Coronary artery (tissue), 2 donors: Measurements from ENCODE around the gene DAB1.

Source experiments
- DNase-seq: peaks from one replicate; pipeline ENCODE4 v3.0.0-alpha.2; 2017; ENCODE audit warnings: low spot score
- H3K27ac ChIP-seq, 2 donors: fragments of 200-600 bp; sonication (generic); one replicate each; pipeline ENCODE4 v1.5.1; 2016 to 2019
- H3K4me3 ChIP-seq: fragments of 200-600 bp; sonication (generic); 2 replicates; pipeline ENCODE4 v1.5.1; 2016; ENCODE audit warnings: mild to moderate bottlenecking, moderate library complexity
- TF ChIP-seq, protein P1 (sequence below): fragments of 200-600 bp; sonication (generic); IDR thresholded peaks from one replicate; pipeline ENCODE4 v1.5.1; 2019; ENCODE audit warnings: antibody characterized with exemption

Gene DAB1

DNA sequence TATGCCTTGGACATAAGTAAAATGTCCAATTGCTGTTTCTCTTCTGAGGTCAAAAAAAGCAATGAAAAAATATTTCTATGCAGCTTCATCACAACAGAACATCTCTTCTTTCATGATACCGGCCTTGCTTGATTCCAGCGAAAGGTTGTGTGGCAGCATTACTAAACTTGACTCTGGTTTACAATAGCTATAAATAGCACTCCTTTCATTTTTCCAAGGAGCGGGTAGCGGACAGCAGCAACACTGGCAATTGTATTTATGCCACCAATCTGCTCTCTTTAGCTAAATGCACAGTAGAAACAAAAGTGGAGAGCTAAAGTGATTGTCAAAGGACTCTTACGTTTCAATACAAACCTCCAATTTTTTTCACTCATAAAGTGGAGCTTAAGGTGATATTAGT is 7.5 kb upstream of the DAB1 start:
- Histone ChIP-seq H3K27ac (no peak overlapping the region), H3K4me3 (peak overlapping the region; percentile 30)
- TF ChIP-seq, protein P1, sequence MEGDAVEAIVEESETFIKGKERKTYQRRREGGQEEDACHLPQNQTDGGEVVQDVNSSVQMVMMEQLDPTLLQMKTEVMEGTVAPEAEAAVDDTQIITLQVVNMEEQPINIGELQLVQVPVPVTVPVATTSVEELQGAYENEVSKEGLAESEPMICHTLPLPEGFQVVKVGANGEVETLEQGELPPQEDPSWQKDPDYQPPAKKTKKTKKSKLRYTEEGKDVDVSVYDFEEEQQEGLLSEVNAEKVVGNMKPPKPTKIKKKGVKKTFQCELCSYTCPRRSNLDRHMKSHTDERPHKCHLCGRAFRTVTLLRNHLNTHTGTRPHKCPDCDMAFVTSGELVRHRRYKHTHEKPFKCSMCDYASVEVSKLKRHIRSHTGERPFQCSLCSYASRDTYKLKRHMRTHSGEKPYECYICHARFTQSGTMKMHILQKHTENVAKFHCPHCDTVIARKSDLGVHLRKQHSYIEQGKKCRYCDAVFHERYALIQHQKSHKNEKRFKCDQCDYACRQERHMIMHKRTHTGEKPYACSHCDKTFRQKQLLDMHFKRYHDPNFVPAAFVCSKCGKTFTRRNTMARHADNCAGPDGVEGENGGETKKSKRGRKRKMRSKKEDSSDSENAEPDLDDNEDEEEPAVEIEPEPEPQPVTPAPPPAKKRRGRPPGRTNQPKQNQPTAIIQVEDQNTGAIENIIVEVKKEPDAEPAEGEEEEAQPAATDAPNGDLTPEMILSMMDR: no peak
- DNase-seq: no peak

DNA sequence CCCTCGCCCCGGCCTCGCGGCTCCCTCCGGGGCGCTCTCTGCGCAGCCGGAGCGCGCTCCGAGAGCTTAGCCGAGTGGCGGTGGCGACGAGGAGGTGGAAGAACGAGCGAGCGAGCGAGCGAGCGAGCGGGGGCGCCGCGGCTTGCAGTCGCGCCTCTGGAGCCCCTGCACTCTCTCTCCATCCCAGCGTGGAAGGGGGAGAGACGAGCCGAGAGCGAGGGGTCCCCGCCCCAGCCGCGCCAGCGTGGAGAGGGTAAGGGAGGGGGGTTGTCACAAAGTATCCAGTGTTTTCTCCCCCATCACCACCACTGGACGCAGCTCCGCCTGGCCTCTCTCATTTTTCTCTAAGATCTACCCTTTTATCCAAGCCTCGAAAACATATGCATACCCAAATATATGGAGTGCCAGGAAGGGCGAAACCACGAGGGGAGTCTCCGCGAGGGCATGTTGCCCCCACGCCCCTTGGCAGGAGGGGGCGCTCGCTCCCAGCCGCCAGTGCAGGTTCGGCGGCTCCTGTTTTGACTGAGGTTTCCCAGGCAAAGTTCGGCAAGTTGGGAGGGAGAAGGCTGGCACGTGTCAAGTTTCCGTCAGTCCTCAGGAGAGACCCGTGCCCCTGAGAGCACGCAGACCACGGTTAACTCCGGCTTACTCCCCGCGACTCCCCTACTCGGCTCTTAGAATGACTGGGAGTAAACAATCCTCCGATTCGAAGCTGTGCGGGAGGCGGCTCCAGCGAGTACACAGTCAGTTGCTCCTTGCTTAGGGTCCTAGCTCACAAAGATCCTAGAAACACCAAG is 569 bp upstream of the DAB1 start:
- peak overlapping the region in 1 of 2 donors; percentile 58 for H3K27ac ChIP-seq
- no peak for DNase-seq

DNA sequence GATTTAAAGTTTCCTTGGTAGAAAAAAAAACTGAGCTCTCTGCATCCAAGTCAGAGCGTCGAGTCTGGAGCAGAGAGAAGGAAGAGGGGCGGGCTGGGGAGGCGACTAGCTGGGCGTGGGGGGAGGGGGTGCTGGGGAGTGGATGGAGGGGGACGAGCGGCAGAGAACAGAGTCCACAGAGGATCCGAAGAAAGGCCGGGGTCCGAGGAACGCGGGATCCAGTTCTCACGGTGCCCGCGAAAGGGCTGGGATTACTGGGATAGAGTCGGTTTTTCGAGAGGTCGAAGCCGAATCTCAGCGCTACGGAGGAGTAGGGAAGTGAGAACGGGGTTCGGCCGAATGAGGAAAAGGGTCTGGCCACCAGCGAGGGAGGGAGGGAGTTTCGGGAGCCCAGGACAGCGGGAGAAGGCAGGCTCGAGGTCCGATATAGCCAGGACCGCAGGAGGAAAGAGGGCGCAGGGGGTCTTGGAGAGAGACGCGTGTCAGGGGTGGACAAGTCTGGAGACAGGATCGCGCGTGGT is 665 bp downstream of the DAB1 start:
- Histone ChIP-seq H3K27ac (peak overlapping the region in 1 of 2 donors; percentile 58), H3K4me3 (peak overlapping the region; percentile 67)
- TF ChIP-seq, protein P1: no peak
- DNase-seq: no peak

More for the DNA sequence above, 569 bp upstream of the DAB1 start:
- H3K4me3 ChIP-seq: peak overlapping the region; percentile 67
- TF ChIP-seq, protein P1: no peak

DNA sequence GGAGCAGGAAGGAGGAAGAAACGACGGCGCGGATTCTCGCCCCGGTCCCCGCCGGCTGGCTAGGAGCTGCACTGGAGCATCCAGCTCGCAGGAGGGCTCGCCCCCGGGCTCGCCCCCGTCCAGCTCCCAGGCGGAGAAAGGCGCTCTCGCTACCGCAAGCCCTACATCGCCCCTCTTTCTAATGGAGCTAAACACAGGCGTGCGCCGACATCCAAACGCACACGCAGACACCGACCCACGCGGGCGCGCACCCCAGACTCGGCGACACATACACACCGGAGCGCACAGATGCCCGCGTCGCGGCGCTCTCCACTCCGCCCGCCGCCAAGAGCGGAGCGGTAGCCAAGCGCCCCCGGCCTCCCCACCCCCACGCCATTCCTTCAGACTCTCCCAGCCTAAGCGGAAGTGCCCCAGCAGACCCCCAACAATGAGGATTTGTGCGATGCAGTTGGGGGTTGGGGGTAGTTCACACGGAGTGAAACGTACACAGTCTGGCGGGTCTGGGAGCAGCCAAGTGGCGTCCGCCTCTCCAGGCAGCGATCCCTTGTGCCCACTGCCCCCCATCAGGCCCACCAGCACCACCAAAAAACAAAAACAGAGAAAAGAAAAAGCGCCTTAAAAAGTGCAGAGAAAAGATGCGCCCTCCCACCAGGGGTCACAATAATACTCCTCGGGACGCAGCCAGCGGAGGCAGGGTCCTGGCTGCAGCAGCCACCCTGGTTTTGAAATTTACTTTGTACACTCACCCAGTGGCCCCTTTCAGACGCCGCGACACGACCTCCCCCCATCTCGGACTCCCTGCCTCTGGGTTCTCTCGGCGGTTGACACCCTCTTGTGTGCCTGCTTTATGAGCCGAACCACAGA is 1.4 kb downstream of the DAB1 start:
- TF ChIP-seq, protein P1: no peak
- no peak overlapping the region for H3K27ac ChIP-seq
- no peak for DNase-seq
- peak overlapping the region; percentile 67 for H3K4me3 ChIP-seq

DNA sequence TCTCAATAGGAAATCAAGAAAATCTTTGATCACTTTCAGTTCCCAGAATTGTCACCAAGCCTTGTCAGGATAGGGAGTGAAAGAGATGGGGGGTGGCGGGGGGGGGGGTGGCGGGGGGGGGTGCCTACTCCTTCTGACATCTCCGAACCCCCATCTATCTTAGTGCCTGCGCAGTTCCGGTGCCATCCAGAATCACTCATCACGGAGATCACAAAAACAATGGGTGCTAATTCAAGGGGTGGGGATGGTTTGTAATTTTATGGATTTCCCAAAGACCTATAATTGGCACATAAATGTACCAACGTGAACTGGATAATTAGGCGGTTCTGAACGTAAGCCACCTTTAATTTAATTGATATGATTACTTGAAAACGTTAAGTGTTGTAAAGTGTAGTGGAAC is 2.1 kb downstream of the DAB1 start:
- DNase-seq: no peak
- peak overlapping the region; percentile 67 for H3K4me3 ChIP-seq
- no peak overlapping the region for H3K27ac ChIP-seq
- TF ChIP-seq, protein P1: no peak

DNA sequence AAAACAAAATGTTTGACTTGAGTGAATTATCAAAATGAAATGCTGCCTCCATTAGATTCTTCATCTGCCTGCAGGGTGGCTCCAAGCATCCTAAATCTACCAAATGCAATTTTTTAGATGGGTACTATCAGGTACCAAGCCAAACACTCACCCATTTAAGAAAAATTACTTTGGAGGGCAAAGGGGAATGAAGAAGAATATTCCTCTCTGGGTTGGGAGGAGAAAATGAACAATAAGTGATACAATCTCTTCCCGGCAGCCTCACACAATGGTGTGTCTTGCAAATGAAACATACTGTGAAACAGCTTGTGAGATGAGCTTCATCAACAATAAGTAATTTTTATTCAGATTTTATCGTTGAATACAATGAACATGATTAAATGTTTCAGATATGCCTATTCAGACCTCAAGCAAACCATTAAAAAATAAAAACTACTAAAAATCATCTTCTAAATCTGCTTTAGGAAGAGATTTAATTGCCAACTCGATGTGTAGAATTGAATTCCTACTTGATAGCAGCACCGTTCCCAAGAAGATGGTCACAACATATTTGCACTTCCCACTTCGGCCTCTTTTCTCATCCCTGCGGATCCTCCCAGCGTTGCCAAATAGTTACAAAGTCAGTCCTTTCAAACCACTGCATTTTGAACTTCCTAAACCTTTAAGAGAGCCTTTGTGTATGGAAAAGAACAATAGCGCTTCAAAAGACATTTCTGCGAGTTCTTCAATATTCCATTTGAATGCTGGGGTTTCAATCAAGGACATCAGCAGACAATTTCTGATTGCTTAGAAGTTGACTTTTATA is 2.7 kb downstream of the DAB1 start:
- no peak for DNase-seq
- TF ChIP-seq, protein P1: no peak
- Histone ChIP-seq H3K27ac (no peak overlapping the region), H3K4me3 (no peak overlapping the region)
